ENCODE measurements around the gene CLCA4. TPM values are rescaled to one million over a fixed set of nuclear protein-coding genes. Genes with fewer than 3 reads are reported as not detected.
A peak's percentile ranks its signal among the peaks of the same experiment; 100 is the strongest.

CLCA4 gene
- total RNA-seq, 1 donor from 2014 or later = 12.1 TPM

DNA sequence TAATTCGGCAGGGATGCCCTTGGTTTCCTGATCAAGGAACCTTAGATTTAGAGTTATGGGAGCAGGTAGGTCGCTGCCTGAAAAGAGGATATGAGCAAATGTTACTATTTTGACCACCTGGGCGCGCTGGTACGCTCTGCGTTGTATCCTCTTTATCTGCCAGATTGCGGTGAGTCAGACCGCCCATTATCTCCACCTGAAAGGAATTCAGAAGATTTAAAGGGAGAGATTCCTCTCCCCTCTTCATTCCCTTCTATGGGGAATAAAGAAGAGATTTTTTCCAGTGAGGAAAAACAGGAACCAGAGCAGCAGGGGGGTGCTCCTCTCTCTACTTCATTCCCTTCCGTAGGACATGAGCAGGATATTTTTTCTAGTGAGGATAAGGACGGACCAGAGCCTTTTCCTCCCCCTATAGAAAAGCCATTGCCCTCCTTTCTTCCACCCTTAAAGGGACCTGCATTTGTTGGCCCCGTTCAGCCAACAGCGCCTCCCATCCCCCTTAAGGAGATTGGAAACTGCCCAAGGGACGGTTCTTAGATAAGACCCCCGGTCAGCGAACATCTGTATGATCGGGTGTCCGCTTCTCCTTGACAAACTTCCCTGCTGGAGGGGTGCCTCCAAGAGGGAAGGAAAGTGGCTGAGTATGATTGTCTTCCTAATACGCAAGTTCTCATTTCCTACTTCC is 44.0 kb upstream of the CLCA4 start:
- peak; percentile 60 for DNase-seq (ENCODE audit: low read depth)
- no peaks in the 10 kb centered on the region for H3K27me3 ChIP-seq (ENCODE audit: control insufficient read depth, insufficient read depth, low read length)
- no peaks in the 10 kb centered on the region for H3K36me3 ChIP-seq (ENCODE audit: control insufficient read depth, insufficient read depth, low read length)
- FAIRE-seq = no peak
- H3K4me3 ChIP-seq (ENCODE audit: low read depth, low read length) = no peak overlapping the region
- peak; percentile 27 for TF ChIP-seq CTCF (IDR thresholded peaks at IDR 0.05; ENCODE audit: insufficient read depth, low read length, severe bottlenecking)

DNA sequence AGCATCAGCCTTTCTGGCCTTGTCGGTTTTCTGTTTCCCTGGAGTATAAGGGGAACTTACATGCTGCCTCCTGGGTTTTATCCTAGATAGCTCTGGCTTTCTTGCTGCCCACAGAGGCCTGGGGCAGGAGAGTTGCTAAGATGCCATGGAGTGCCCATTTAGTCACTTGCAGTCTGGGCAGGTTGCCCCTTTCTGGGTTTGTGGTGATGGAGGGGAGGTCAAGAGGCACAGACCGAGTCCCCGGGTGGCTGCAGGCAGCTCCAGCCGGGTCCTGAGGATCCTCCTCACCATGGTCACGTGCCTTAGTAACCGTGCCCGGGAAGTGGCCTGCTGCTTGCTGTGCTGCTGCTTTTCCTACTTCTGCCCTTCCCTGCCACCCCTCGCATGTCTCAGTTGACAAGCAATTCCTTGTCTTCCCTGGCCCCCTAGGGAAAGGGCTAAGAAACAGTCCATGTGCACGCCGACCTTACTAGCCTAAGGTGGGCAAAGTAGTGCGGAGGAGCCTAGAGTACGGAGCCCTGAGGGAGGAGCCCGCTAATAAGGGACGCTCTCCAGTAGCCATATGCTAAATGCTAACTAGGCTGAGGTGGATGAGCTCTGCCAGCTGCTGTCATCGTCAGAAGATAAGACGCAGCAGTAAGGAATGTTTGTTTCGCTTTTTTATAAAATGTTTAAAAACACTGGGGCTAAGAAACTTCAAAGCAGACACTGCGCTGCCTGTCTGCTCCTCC is 43.3 kb upstream of the CLCA4 start:
- H3K27me3 ChIP-seq (ENCODE audit: control insufficient read depth, insufficient read depth, low read length) = no peaks in the 10 kb centered on the region
- FAIRE-seq = no peak
- H3K36me3 ChIP-seq (ENCODE audit: control insufficient read depth, insufficient read depth, low read length) = no peaks in the 10 kb centered on the region
- DNase-seq (ENCODE audit: low read depth) = no peak
- no peak for TF ChIP-seq CTCF (IDR thresholded peaks at IDR 0.05; ENCODE audit: insufficient read depth, low read length, severe bottlenecking)
- H3K4me3 ChIP-seq (ENCODE audit: low read depth, low read length) = no peak overlapping the region

DNA sequence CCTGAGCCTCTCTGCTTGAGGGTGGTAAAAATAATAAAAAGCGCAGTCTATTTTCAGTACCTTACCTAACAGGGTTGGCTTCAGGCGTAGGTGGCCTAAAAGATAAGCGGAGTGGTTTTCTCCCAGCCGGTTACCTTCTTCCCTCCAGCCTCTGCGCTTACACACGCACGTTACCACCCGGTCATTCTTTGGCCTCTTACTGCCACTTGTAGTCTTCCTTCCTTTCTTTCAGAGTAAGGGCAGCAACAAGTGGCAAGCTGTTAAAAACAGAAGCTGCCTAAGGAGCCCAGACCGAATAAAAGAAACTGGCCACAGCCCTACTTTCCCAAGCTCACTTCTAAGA is 42.8 kb upstream of the CLCA4 start:
- H3K36me3 ChIP-seq (ENCODE audit: control insufficient read depth, insufficient read depth, low read length) = no peaks in the 10 kb centered on the region
- H3K27me3 ChIP-seq (ENCODE audit: control insufficient read depth, insufficient read depth, low read length) = no peaks in the 10 kb centered on the region
- no peak overlapping the region for H3K4me3 ChIP-seq (ENCODE audit: low read depth, low read length)
- no peak for TF ChIP-seq CTCF (IDR thresholded peaks at IDR 0.05; ENCODE audit: insufficient read depth, low read length, severe bottlenecking)
- DNase-seq (ENCODE audit: low read depth) = no peak
- FAIRE-seq = no peak

DNA sequence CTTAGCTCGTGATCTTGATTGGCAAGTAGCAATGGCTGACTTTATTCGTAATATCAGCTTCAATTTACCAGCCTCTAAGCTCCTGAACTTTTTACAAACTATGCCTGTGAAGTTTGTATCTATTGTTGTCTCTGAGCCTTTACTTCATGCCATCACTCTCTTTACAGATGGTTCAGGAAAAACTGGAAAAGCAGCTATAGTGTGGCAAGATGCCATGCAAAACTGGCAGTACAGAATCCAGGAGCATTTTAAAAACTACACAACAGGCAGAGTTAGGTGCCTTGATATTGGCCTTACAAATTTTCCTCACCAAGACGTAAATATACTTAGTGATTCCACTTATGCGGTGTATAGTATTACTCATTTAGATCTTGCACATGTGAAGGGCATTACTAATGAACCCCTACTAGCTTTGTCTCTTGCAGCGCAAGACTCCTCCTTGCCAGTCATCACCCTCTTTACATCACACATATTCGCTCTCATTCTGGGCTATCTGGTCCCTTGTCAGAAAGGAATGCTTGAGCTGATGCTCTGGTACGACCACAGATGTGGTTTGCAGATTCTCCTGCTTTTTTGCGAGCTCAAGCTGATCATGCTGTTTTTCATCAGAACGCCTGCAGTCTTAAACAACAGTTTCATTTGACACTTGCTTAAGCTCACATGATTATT is 41.8 kb upstream of the CLCA4 start:
- FAIRE-seq = no peak
- no peak for TF ChIP-seq CTCF (IDR thresholded peaks at IDR 0.05; ENCODE audit: insufficient read depth, low read length, severe bottlenecking)

GRCh38 chr1:86505564-86505902 is 41.3 kb upstream of the CLCA4 start:
- DNase-seq (ENCODE audit: low read depth) = no peak
- Histone ChIP-seq H3K27me3 (ENCODE audit: control insufficient read depth, insufficient read depth, low read length) (no peaks in the 10 kb centered on the region), H3K4me3 (ENCODE audit: low read depth, low read length) (no peak overlapping the region), H3K36me3 (ENCODE audit: control insufficient read depth, insufficient read depth, low read length) (no peaks in the 10 kb centered on the region)
- no peak for TF ChIP-seq CTCF (IDR thresholded peaks at IDR 0.05; ENCODE audit: insufficient read depth, low read length, severe bottlenecking)
- FAIRE-seq = no peak

More for the DNA sequence above, 41.8 kb upstream of the CLCA4 start:
- Histone ChIP-seq H3K36me3 (ENCODE audit: control insufficient read depth, insufficient read depth, low read length) (no peaks in the 10 kb centered on the region), H3K27me3 (ENCODE audit: control insufficient read depth, insufficient read depth, low read length) (no peaks in the 10 kb centered on the region), H3K4me3 (ENCODE audit: low read depth, low read length) (no peak overlapping the region)
- DNase-seq (ENCODE audit: low read depth) = peak; percentile 58

Data from bronchial epithelial cell (primary cell).